A549 (cell line): ENCODE data around the gene ZNF134. TPM values are rescaled to one million over a fixed set of nuclear protein-coding genes. Genes with fewer than 3 reads are reported as not detected.

Experiments
- ATAC-seq, 2 experiments: fragments of 200-7000 bp in 1 of 2; fragments of >200 bp in 1 of 2; cut with Nextera tagmentation in 1 of 2; cut with Tn5 transposase in 1 of 2; 3 replicates each; pipeline versions ENCODE4 v1.8.0 to v1.9.1; 2018 to 2020; ENCODE audit warnings: mild to moderate bottlenecking in 1 of 2, moderate library complexity in 1 of 2
- CTCF ChIA-PET: fragments of 300-600 bp; sonication (Branson Sonifier 250); formaldehyde crosslinking; extraction: SDS; loops from one replicate; lab custom pipeline; 2021; ENCODE audit warnings: antibody characterized with exemption, inconsistent platforms; lab: Yijun Ruan, JAX
- POLR2A ChIA-PET: fragments of 350-600 bp; formaldehyde crosslinking; extraction: SDS; loops from one replicate; lab custom pipeline; 2021; ENCODE audit warnings: antibody characterized with exemption, inconsistent platforms; lab: Yijun Ruan, JAX
- DNase-seq, 2 experiments: peaks; one replicate each; pipeline versions ENCODE4 v3.0.0 to v3.0.0-alpha.2; 2011 to 2016; ENCODE audit warnings: low read depth in 1 of 2, low spot score in 1 of 2
- FAIRE-seq: peaks from 2 replicates; lab custom pipeline; 2011; peaks lifted over from hg19 to GRCh38; lab: Jason Lieb, UNC
- H3K27ac ChIP-seq, 2 experiments: fragments of >200 bp; sonication (Bioruptor Twin); formaldehyde crosslinking; 3 replicates each; pipeline ENCODE4 v1.5.1; 2016 to 2017
- H3K4me1 ChIP-seq: fragments of >200 bp; sonication (Bioruptor Twin); formaldehyde crosslinking; 3 replicates; pipeline ENCODE4 v1.6.1; 2016
- H3K4me2 ChIP-seq: fragments of >200 bp; sonication (Bioruptor Twin); formaldehyde crosslinking; 3 replicates; pipeline ENCODE4 v1.6.1; 2016
- H3K4me3 ChIP-seq: fragments of >200 bp; sonication (Bioruptor Twin); formaldehyde crosslinking; 3 replicates; pipeline ENCODE4 v1.5.1; 2016
- H3K9me3 ChIP-seq: fragments of >200 bp; sonication (Bioruptor Twin); formaldehyde crosslinking; 3 replicates; pipeline ENCODE4 v1.6.1; 2016
- BCL3 ChIP-seq: fragments of >200 bp; sonication (Bioruptor Twin); formaldehyde crosslinking; IDR thresholded peaks from 3 replicates; pipeline ENCODE4 v1.6.1; 2016
- CEBPB ChIP-seq, 2 experiments: fragments of >200 bp in 1 of 2; sonication (Bioruptor Twin) in 1 of 2; formaldehyde crosslinking in 1 of 2; IDR thresholded peaks; 2 replicates each; pipeline ENCODE4 v1.6.1; 2012 to 2016
- EP300 ChIP-seq, 2 experiments: fragments of >200 bp; sonication (Bioruptor Twin); formaldehyde crosslinking; IDR thresholded peaks; 2 replicates in 1 of 2; 3 replicates in 1 of 2; pipeline ENCODE4 v1.6.1; 2016 to 2017
- FOSB ChIP-seq: fragments of 250-450 bp; sonication (Bioruptor Pico); IDR thresholded peaks from 2 replicates; pipeline ENCODE4 v1.5.0; 2020; ENCODE audit warnings: mild to moderate bottlenecking, moderate library complexity
- GATA3 ChIP-seq: IDR thresholded peaks from 2 replicates; pipeline ENCODE4 v1.6.1; 2012; ENCODE audit warnings: borderline replicate concordance
- HOXA7 ChIP-seq: fragments of 250-450 bp; sonication (Bioruptor Pico); IDR thresholded peaks from 2 replicates; pipeline ENCODE4 v1.5.0; 2020; ENCODE audit warnings: mild to moderate bottlenecking, moderate library complexity
- HOXB13 ChIP-seq: fragments of 250-450 bp; sonication (Bioruptor Pico); IDR thresholded peaks from 2 replicates; pipeline ENCODE4 v1.5.0; 2020; ENCODE audit warnings: low read depth, mild to moderate bottlenecking, moderate library complexity
- HOXB5 ChIP-seq: fragments of 250-450 bp; sonication (Bioruptor Pico); IDR thresholded peaks from 2 replicates; pipeline ENCODE4 v1.5.0; 2020; ENCODE audit warnings: mild to moderate bottlenecking, moderate library complexity
- KDM1A ChIP-seq: fragments of 200-600 bp; sonication (generic); IDR thresholded peaks from 2 replicates; pipeline ENCODE4 v1.6.1; 2016; ENCODE audit warnings: low read depth, mild to moderate bottlenecking
- KDM5A ChIP-seq: fragments of 200-600 bp; sonication (generic); IDR thresholded peaks from 2 replicates; pipeline ENCODE4 v1.6.1; 2016; ENCODE audit warnings: antibody characterized with exemption, mild to moderate bottlenecking
- MAZ ChIP-seq: fragments of 150-350 bp; IDR thresholded peaks from 2 replicates; pipeline ENCODE4 v1.6.1; 2014; ENCODE audit warnings: antibody characterized with exemption, low read depth, low read length, borderline replicate concordance
- MYC ChIP-seq: IDR thresholded peaks from 2 replicates; pipeline ENCODE4 v1.6.1; 2012; ENCODE audit warnings: mild to moderate bottlenecking, inconsistent platforms, low read length, improper control_type of control experiment, borderline replicate concordance
- NFE2L2 ChIP-seq: fragments of 150-350 bp; conservative IDR thresholded peaks from 2 replicates; pipeline ENCODE4 v1.6.1; 2014; ENCODE audit warnings: low read length
- NR3C1 ChIP-seq: fragments of >200 bp; sonication (Bioruptor Twin); formaldehyde crosslinking; IDR thresholded peaks from 3 replicates; pipeline ENCODE4 v1.6.1; 2017
- POLR2A ChIP-seq: IDR thresholded peaks from 2 replicates; pipeline ENCODE4 v1.6.1; 2012; ENCODE audit warnings: mild to moderate bottlenecking, low read length
- RARB ChIP-seq: fragments of 250-450 bp; sonication (Bioruptor Pico); IDR thresholded peaks from 2 replicates; pipeline ENCODE4 v1.8.0; 2021; ENCODE audit warnings: mild to moderate bottlenecking, moderate library complexity
- REST ChIP-seq: fragments of 200-600 bp; sonication (generic); IDR thresholded peaks from 2 replicates; pipeline ENCODE4 v1.6.1; 2016; ENCODE audit warnings: antibody characterized with exemption, mild to moderate bottlenecking, moderate library complexity
- SMC3 ChIP-seq: fragments of >200 bp; sonication (Bioruptor Twin); formaldehyde crosslinking; IDR thresholded peaks from 3 replicates; pipeline ENCODE4 v1.6.1; 2018; ENCODE audit warnings: inconsistent platforms
- TFCP2L1 ChIP-seq: fragments of 250-450 bp; sonication (Bioruptor Pico); IDR thresholded peaks from 2 replicates; pipeline ENCODE4 v1.5.0; 2021; ENCODE audit warnings: mild to moderate bottlenecking
- ZC3H11A ChIP-seq: fragments of 450-650 bp; IDR thresholded peaks from 2 replicates; pipeline ENCODE4 v1.6.1; 2014; ENCODE audit warnings: antibody characterized with exemption, mild to moderate bottlenecking
- ZNF302 ChIP-seq: fragments of 250-450 bp; sonication (Bioruptor Pico); IDR thresholded peaks from 2 replicates; pipeline ENCODE4 v1.9.0; 2021; ENCODE audit warnings: inconsistent platforms, mild to moderate bottlenecking, moderate library complexity
- WGBS: methylation state at CpG from one replicate; pipeline ENCODE4 v1.1.6; 2017; ENCODE audit errors: missing lambda C conversion rate; 5-methylcytosine and 5-hydroxymethylcytosine counted together
- polyA plus RNA-seq, 4 experiments: library from polyadenylated mRNA; depleted of rRNA in 3 of 4; stranded (reverse); fragments of >200 nt; fragmentation: RNase III in 1 of 4; extraction: RNeasy Plus Mini Kit Qiagen cat#74134 plus additional on column Dnase treatment in 1 of 4; gene quantifications; 2 replicates in 3 of 4; 3 replicates in 1 of 4; pipeline ENCODE4 v1.2.3, GENCODE V29; 2011 to 2017
- TF ChIP-seq, protein P1 (sequence below): fragments of 250-450 bp; sonication (Bioruptor Pico); IDR thresholded peaks from 2 replicates; pipeline ENCODE4 v1.5.0; 2021; ENCODE audit warnings: mild to moderate bottlenecking, moderate library complexity, borderline replicate concordance
- TF ChIP-seq, protein P2 (sequence below): fragments of >200 bp; sonication (Bioruptor Twin); formaldehyde crosslinking; IDR thresholded peaks from 2 replicates; pipeline ENCODE4 v1.6.1; 2016

Gene ZNF134
- polyA plus RNA-seq, 2 of the 4 experiments (the other 2 are of a cell fraction): 9.1 to 9.2 TPM

- TF ChIP-seq, protein P1, sequence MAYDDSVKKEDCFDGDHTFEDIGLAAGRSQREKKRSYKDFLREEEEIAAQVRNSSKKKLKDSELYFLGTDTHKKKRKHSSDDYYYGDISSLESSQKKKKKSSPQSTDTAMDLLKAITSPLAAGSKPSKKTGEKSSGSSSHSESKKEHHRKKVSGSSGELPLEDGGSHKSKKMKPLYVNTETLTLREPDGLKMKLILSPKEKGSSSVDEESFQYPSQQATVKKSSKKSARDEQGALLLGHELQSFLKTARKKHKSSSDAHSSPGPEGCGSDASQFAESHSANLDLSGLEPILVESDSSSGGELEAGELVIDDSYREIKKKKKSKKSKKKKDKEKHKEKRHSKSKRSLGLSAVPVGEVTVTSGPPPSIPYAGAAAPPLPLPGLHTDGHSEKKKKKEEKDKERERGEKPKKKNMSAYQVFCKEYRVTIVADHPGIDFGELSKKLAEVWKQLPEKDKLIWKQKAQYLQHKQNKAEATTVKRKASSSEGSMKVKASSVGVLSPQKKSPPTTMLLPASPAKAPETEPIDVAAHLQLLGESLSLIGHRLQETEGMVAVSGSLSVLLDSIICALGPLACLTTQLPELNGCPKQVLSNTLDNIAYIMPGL (CRISPR knock-in tag): no peak
- no peak for TF ChIP-seq REST
- TF ChIP-seq, all 56 proteins: peak for 0
Measured at GRCh38 chr19:57615346-57615745, 1.3 kb downstream of the ZNF134 start (continued).

DNA sequence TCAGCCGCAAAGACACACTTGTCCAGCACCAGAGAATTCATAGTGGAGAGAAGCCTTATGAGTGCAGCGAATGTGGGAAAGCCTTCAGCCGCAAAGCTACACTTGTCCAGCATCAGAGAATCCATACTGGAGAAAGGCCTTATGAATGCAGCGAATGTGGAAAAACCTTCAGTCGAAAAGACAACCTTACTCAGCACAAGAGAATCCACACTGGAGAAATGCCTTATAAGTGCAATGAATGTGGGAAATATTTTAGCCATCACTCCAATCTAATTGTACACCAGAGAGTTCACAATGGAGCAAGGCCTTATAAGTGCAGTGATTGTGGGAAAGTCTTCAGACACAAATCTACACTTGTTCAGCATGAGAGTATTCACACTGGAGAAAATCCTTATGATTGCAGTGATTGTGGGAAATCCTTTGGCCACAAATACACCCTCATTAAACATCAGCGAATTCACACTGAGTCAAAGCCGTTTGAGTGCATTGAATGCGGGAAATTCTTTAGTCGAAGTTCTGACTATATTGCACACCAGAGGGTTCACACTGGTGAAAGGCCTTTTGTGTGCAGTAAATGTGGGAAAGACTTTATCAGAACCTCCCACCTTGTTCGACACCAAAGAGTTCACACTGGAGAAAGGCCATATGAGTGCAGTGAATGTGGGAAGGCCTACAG is 6.8 kb downstream of the ZNF134 start:
- DNase-seq: peak in 1 of 2 experiments; percentile 67
- CTCF ChIA-PET: interaction anchor here (0.6 to 1.7 kb wide), 2 partner anchors 63 to 323 kb away, joined by 3 to 4 read pairs; no protein-coding TSS in a partner anchor
- H3K4me3 ChIP-seq: no peak overlapping the region
- no peaks in the 10 kb centered on the region for H3K4me1 ChIP-seq
- H3K27ac ChIP-seq: no peak overlapping the region
- H3K9me3 ChIP-seq: peaks cover 100% of the 10 kb centered on the region
- ATAC-seq: no peak
- POLR2A ChIA-PET: no interaction called here
- 95% methylated on average over 10 of the region's 10 CpGs for WGBS
- FAIRE-seq: no peak
- TF ChIP-seq KDM1A: peak; percentile 77; the same call in 1 of the 2 replicates
- TF ChIP-seq, protein P2, sequence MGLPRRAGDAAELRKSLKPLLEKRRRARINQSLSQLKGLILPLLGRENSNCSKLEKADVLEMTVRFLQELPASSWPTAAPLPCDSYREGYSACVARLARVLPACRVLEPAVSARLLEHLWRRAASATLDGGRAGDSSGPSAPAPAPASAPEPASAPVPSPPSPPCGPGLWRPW: peak; percentile 39; the same call in 1 of the 2 replicates
- no peak for TF ChIP-seq HOXA7 (CRISPR knock-in tag)
- TF ChIP-seq ZNF302: no peak
- TF ChIP-seq RARB (CRISPR knock-in tag): no peak
- TF ChIP-seq GATA3: peak; percentile 61; the same call in 1 of the 2 replicates
- TF ChIP-seq ZC3H11A: no peak
- TF ChIP-seq KDM5A: no peak
- H3K4me2 ChIP-seq: no peak overlapping the region

DNA sequence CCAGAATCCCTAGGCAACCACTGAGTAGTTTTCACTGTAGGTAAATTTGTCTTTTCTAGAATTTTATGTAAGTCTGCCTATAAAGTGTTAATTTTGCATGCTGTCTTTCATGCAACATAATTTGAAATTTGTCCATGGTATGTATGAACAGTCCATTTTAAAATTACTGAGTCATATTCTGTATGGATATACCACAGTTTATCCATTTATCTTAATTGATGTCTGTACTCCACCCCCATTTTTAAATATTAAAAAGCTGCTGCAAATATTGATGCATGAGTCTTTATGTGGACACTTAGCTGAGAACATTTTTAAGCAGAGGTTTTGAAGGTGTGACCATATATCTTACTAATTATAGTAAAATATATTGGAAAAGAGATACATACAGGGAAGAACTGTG is 9.0 kb downstream of the ZNF134 start:
- Histone ChIP-seq H3K4me3 (no peak overlapping the region), H3K9me3 (peaks cover 99% of the 10 kb centered on the region)
- TF ChIP-seq EP300 (IDR thresholded peaks at IDR 0.05) (no peak), BCL3 (no peak), RARB (CRISPR knock-in tag) (no peak), POLR2A (no peak), NR3C1 (no peak), MAZ (no peak), TFCP2L1 (no peak), SMC3 (no peak), KDM1A (no peak), HOXB13 (no peak), NFE2L2 (no peak), MYC (no peak), CEBPB (IDR thresholded peaks at IDR 0.05) (no peak), FOSB (no peak), HOXB5 (CRISPR knock-in tag) (no peak)
- TF ChIP-seq, protein P2: no peak
- TF ChIP-seq, protein P1 (CRISPR knock-in tag): no peak
- TF ChIP-seq, all 56 proteins: peak for 0
- Histone ChIP-seq H3K4me2 (no peak overlapping the region), H3K27ac (no peak overlapping the region), H3K4me1 (no peaks in the 10 kb centered on the region)
- CTCF ChIA-PET: no interaction called here
- no peak for ATAC-seq
- no peak for FAIRE-seq
- POLR2A ChIA-PET: no interaction called here
- DNase-seq: no peak
